Endometrial microvascular endothelial cells (primary cell): ENCODE measurements around the gene COIL. TPM values are rescaled to one million over a fixed set of nuclear protein-coding genes. Genes with fewer than 3 reads are reported as not detected.

Source experiments
- in situ Hi-C: cut with HindIII; loops from 2 replicates; pipeline ENCODE4 v1.10.0; 2017; ENCODE audit warnings: low sequenced_read_pairs, low pct_unique_long_range_greater_than_20kb; ENCODE audit errors: inconsistent ontology term
- total RNA-seq: library from RNA; depleted of rRNA; stranded (reverse); fragments of >200 nt; gene quantifications from one replicate; pipeline ENCODE4 v1.2.3, GENCODE V29; 2015; ENCODE audit errors: inconsistent ontology term

Gene COIL
- total RNA-seq, 1 donor from 2014 or later, result 13.3 TPM

- in situ Hi-C loops, result loop anchor here (25.0 kb wide), 1 partner anchor 106 kb away; the partner anchor contains the start of genes C17orf67 and DGKE
Observed at GRCh38 chr17:56943505-56944125, 17.2 kb downstream of the COIL start.

DNA sequence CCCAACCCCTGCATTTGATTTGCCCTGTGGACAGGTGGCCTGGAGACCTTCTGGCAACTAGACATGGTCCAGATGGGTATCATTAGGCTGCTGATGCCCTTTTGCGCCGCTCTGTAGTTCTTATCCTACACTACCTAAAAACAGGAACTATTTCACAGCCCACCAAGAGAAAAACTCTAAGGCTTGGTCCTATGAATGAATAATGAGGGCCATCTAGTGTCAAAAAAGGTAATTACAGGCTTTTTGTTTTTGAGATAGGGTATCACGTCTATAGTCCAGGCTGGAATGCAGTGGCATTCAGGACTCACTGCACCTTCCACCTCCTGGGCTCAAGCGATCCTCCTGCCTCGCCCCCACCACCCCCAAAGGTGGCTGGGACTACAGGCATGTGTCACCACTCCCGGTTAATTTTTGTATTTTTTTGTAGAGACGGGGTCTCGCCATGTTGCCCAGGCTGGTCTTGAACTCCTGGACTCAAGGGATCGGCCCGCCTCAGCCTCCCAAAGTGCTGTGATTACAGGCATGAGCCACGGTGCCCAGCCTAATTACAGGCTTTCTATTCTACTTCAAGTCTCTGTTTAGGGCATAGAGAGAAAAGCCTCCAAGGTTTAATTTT lies 20.9 kb downstream of the COIL start:
- in situ Hi-C loops, result loop anchor here (25.0 kb wide), 1 partner anchor 103 kb away; the partner anchor contains the start of genes C17orf67 and DGKE

DNA sequence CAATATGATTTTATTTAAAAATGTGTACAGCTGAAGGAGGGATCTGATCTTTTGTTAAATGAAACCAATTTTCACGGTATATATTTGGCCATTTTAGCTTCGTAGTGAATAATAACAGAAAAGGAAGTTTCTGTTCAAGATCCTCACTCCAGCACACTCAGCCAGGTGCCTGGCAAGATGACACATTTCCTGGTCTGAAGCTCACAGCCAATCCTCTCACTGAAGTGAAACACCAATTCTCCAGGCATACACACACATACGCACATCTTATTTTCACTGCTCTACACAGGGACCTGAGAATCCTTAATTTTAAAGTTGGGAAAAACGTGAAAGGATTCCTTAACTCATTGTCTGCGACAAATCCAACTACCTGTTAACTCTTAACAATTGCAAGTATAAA lies 22.6 kb downstream of the COIL start:
- in situ Hi-C loops, result loop anchor here (25.0 kb wide), 1 partner anchor 101 kb away; the partner anchor contains the start of genes C17orf67 and DGKE

- in situ Hi-C loops, result loop anchor here (25.0 kb wide), 1 partner anchor 100 kb away; the partner anchor contains the start of genes C17orf67 and DGKE
Observed at GRCh38 chr17:56937687-56938086, 23.2 kb downstream of the COIL start.

DNA sequence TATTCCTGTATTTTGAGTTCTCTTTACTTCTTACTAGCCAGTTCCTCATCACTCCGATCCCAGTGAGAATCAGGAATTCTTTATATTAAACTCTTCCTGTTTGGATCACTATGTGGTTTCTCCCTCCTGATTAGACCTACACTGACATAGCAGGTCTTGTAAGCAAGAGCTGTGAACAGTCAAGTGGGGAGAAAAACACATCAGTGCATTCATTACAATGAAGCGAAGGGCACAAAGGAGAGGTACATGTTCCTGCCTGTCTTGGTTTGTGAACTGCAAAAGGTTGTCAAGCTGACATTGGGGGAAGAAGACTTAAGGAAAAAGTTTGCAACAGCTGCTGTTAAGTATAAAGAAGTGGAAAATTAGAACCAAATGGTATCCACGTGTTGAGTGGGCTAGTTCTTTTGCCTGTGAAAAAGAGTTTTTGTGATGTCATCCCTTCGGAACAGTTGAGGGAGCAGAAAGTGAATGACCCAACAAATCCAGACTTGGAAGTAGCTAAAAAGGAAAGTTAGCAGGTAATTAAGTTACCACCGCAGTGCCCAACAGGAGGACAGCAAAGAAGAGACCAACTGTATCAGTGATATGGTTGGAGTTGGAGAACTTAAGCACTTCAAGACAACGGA lies 24.0 kb downstream of the COIL start:
- in situ Hi-C loops, result loop anchor here (25.0 kb wide), 1 partner anchor 100 kb away; the partner anchor contains the start of genes C17orf67 and DGKE

GRCh38 chr17:56935461-56935860 lies 25.4 kb downstream of the COIL start:
- in situ Hi-C loops, result loop anchor here (25.0 kb wide), 1 partner anchor 98 kb away; the partner anchor contains the start of genes C17orf67 and DGKE

DNA sequence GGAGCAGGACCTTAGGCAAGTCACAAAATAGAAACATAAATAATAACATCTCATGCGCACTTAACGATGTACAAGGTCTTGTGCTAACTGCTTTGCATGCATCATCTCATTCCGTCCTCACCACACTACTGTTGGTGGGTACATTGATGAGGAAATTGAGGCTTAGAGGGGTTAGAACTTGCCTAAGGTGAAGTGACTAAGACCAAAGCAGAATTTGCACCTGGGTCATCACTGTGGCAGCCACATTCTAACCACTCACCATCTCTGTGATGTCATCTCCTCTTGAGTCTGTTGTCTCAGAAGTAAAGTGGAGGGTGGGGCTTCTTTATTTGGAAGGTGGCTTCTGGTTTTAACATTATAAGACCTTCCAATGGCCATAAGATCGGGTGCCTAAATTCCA lies 26.6 kb downstream of the COIL start:
- in situ Hi-C loops, result loop anchor here (25.0 kb wide), 1 partner anchor 97 kb away; the partner anchor contains the start of genes C17orf67 and DGKE

DNA sequence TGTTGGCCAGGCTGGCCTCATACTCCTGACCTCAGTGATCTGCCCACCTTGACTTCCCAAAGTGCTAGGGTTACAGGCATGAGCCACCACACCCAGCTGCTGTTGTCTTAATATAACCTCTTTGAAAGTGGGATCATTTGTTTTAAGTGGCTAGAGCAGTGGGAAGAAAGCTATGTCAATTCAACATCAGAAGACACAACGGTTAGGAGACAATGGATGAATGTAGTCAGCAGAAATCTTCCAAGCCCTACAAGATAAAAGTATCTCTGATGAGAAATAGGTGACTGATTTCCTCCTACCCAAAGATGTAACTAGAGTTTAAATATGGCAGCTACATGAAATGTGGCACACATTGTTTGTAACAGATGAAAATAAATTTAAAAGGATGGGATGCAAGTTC lies 27.0 kb downstream of the COIL start:
- in situ Hi-C loops, result loop anchor here (25.0 kb wide), 1 partner anchor 97 kb away; the partner anchor contains the start of genes C17orf67 and DGKE

GRCh38 chr17:56933151-56933745 lies 27.6 kb downstream of the COIL start:
- in situ Hi-C loops, result loop anchor here (25.0 kb wide), 1 partner anchor 96 kb away; the partner anchor contains the start of genes C17orf67 and DGKE

GRCh38 chr17:56930739-56931337 lies 30.0 kb downstream of the COIL start:
- in situ Hi-C loops, result loop anchor here (25.0 kb wide), 1 partner anchor 94 kb away; the partner anchor contains the start of genes C17orf67 and DGKE

DNA sequence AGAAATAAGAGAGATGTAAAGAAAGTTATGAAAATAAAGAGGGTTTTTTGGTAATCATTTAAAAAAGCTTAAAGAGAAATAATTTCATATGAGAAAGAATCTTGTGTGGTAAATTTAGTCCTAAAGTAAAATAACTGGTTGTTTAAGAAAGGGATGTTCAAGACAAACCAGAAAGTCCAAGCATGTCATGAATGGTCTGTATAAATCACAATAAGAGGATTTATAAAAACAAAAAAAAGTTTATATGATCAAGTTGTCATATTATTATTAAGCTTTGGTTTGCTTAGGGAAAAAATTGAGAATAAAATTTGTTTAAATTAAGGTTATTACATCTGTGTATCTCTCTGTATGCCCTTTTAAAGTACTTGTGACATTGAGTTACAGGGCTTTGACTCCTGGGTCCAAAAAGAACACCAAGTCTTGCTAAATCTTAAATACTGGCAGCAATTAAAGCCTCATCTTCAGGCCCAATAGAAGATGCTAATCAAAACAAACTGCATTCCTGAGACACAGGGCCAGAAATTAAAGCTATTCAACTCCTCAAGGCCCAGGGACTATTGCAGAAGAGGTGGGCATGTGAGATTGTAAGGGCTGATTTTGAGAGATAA lies 31.4 kb downstream of the COIL start:
- in situ Hi-C loops, result loop anchor here (25.0 kb wide), 1 partner anchor 92 kb away; the partner anchor contains the start of genes C17orf67 and DGKE

- in situ Hi-C loops, result loop anchor here (25.0 kb wide), 1 partner anchor 91 kb away; the partner anchor contains the start of genes C17orf67 and DGKE
Observed at GRCh38 chr17:56928586-56928985, 32.3 kb downstream of the COIL start.

GRCh38 chr17:56926704-56927103 lies 34.1 kb downstream of the COIL start:
- in situ Hi-C loops, result loop anchor here (25.0 kb wide), 1 partner anchor 89 kb away; the partner anchor contains the start of genes C17orf67 and DGKE

DNA sequence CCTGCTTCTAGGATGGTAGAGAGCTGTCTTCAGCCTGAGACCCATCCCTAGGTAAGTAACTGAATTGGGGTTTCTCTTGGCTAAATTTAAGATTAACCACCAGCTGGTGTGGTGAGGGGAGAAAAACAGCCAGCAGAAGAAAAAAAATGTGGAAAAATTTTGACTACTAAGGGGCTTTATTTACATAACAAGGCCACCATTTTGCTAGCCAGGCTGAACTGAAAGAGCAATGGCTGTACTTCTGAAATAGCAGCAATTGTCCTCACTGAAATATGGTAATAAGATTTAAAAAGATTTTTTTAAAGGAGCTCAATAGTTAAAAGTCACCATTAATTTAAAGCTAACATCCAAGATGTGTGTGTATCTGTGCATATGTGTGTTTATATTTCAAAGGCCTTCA lies 34.6 kb downstream of the COIL start:
- in situ Hi-C loops, result loop anchor here (25.0 kb wide), 1 partner anchor 89 kb away; the partner anchor contains the start of genes C17orf67 and DGKE

DNA sequence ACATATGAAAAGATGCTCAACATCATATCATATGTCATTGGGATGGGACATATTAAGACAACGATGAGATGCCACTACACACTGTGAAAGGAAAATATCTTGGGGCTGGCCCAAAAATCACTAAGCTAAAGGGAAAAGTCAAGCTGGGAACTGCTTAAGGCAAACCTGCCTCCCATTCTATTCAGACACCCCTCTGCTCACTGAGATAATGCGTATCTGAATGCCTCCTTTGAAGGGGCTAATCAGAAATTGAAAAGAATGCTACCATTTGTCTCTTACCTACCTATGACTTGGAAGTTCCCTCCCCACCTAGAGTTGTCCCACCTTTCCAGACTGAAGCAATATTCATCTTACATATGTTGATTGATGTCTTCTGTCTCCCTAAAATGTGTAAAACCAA lies 35.8 kb downstream of the COIL start:
- in situ Hi-C loops, result loop anchor here (25.0 kb wide), 1 partner anchor 88 kb away; the partner anchor contains the start of genes C17orf67 and DGKE

DNA sequence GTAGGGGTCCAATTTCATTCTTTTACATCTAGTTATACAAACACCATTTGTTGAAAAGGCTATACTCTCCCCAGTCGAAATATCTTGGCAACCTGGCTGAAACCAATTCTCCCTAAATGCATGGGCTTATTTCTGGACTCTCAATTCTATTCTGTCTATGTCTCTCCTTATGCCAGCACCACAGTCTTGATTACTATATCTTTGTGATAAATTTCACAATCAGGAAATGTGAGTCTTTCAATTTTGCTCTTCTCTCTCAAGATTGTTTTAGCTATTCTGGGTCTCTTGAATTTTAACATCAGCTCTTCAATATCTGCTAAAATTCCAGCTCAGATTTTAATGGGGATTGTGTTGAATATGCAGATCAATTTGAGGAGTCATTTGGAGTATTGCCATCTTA lies 41.1 kb downstream of the COIL start:
- in situ Hi-C loops, result no loop called here

DNA sequence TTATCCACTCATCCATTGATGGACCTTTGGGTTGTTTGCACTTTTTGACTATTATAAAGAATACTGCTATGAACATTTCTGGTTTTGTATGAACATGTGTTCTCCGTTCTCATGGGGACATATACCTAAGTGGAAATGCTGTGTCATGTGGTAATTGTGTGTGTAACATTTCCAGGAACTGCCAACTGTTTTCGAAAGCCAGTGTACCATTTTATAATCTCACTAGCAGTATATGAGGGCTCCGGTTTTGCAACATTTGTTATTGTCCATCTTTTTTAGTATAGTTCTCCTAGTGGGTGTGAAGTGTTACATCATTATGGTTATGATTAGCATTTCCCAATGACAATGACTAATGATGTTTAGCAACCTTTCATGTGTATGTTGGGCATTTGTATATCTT lies 41.9 kb downstream of the COIL start:
- in situ Hi-C loops, result no loop called here
